T-cell (primary cell): ENCODE data around the gene HLX. TPM values are rescaled to one million over a fixed set of nuclear protein-coding genes. Genes with fewer than 3 reads are reported as not detected.

ENCODE experiments used
- ATAC-seq, 4 experiments: fragments of 200-7000 bp in 3 of 4; fragments of 150-1000 bp in 1 of 4; cut with Tn5 transposase; replicated peaks in 1 of 4; 1 replicate in 3 of 4; 2 replicates in 1 of 4; pipeline ENCODE4 v1.10.0; 2021; ENCODE audit warnings: moderate library complexity in 3 of 4, mild to moderate bottlenecking in 2 of 4, moderate number of reproducible peaks in 1 of 4
- CTCF ChIA-PET, 2 donors: fragments of 300-600 bp; sonication (Branson Sonifier 250); formaldehyde crosslinking; loops; one replicate each; lab custom pipeline; 2022; ENCODE audit warnings: antibody characterized with exemption in 2 of 2; lab: Charles Lee
- POLR2A ChIA-PET, 2 donors: fragments of 300-600 bp; sonication (Branson Sonifier 250); formaldehyde crosslinking; loops; one replicate each; lab custom pipeline; 2022; ENCODE audit warnings: antibody characterized with exemption in 2 of 2; lab: Charles Lee
- DNase-seq, 35 experiments: peaks; one replicate each; pipeline versions ENCODE4 v3.0.0 to v3.0.0-alpha.2; 2013 to 2023
- H3K27ac ChIP-seq: one replicate; pipeline ENCODE4 v1.5.1; 2013; ENCODE audit warnings: low read length
- H3K27me3 ChIP-seq, 2 experiments: replicated peaks in 1 of 2; 1 replicate in 1 of 2; 2 replicates in 1 of 2; pipeline versions ENCODE4 v1.6.1 to v1.7.0; 2013; ENCODE audit warnings: low read length in 1 of 2, mixed read lengths in 1 of 2; ENCODE audit not compliant: control insufficient read depth in 2 of 2, insufficient read depth in 2 of 2; ENCODE audit errors: extremely low read depth in 1 of 2
- H3K36me3 ChIP-seq, 2 donors: 1 replicate in 1 of 2; 2 replicates in 1 of 2; pipeline versions ENCODE4 v1.6.1 to v1.7.0; 2013; ENCODE audit warnings: low read length in 1 of 2; ENCODE audit not compliant: control insufficient read depth in 2 of 2, insufficient read depth in 1 of 2; ENCODE audit errors: extremely low read depth in 1 of 2
- H3K4me1 ChIP-seq, 2 experiments: 1 replicate in 1 of 2; 2 replicates in 1 of 2; pipeline versions ENCODE4 v1.6.1 to v1.7.0; 2013; ENCODE audit warnings: low read length in 2 of 2, mixed read lengths in 1 of 2; ENCODE audit not compliant: insufficient read depth in 2 of 2, control insufficient read depth in 1 of 2; ENCODE audit errors: extremely low read depth in 1 of 2
- H3K4me3 ChIP-seq, 2 donors: 1 replicate in 1 of 2; 2 replicates in 1 of 2; pipeline versions ENCODE4 v1.5.1 to v1.7.0; 2013; ENCODE audit warnings: mild to moderate bottlenecking in 2 of 2, low read length in 1 of 2, moderate library complexity in 1 of 2; ENCODE audit not compliant: control insufficient read depth in 1 of 2; ENCODE audit errors: extremely low read depth in 1 of 2
- H3K9me3 ChIP-seq: 2 replicates; pipeline ENCODE4 v1.7.0; 2013
- H3K27ac Mint-ChIP-seq, 2 donors: one replicate each; pipeline ENCODE4 v1.8.0; 2020 to 2021; ENCODE audit warnings: mild to moderate bottlenecking in 2 of 2, mixed read lengths in 2 of 2
- H3K27me3 Mint-ChIP-seq, 2 donors: one replicate each; pipeline ENCODE4 v1.8.0; 2021 to 2022; ENCODE audit warnings: mixed read lengths in 2 of 2
- H3K36me3 Mint-ChIP-seq: one replicate; pipeline ENCODE4 v1.8.0; 2021; ENCODE audit warnings: mixed read lengths
- H3K4me1 Mint-ChIP-seq, 3 donors: one replicate each; pipeline ENCODE4 v1.8.0; 2020 to 2022; ENCODE audit warnings: mixed read lengths in 3 of 3, mild to moderate bottlenecking in 1 of 3
- H3K4me3 Mint-ChIP-seq, 3 donors: one replicate each; pipeline ENCODE4 v1.8.0; 2020 to 2022; ENCODE audit warnings: mild to moderate bottlenecking in 3 of 3, mixed read lengths in 3 of 3, moderate library complexity in 3 of 3
- H3K9me3 Mint-ChIP-seq, 3 donors: one replicate each; pipeline ENCODE4 v1.8.0; 2020 to 2022; ENCODE audit warnings: mixed read lengths in 3 of 3
- WGBS: methylation state at CpG from one replicate; pipeline ENCODE4 v1.1.5; 2013; ENCODE audit warnings: missing lambda C conversion rate; ENCODE audit not compliant: insufficient coverage; 5-methylcytosine and 5-hydroxymethylcytosine counted together
- total RNA-seq, 35 experiments: library from RNA in 6 of 35; stranded (reverse) in 6 of 35; fragments of 120-200 nt in 1 of 35; gene quantifications; one replicate each; pipeline versions ENCODE4 v1.2.1 to v1.2.4 and lab custom pipeline; 2013 to 2026

HLX gene
- total RNA-seq, 5 donors from 2014 or later (not counting 1 experiment from before 2014, with no cell fraction given) = 0.18 to 0.46 (median 0.37) TPM; not detected in 1

DNA sequence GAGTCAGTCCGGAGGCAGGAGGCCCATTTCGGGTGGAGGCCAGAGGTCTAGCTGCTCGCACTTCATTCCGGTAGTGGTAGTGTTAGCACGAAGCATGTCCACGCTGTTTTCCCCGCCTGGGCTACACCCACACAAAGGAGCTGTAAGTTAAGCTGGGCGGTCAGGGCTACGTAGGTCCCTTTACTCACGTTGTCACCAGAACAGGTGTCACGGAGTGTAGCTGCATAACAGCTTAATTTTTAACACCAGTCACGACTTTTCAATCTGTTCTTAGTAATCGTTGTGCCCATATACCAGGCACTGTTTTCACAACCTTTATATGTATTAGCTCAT is 15.6 kb downstream of the HLX start:
- no peak overlapping the region for H3K4me3 ChIP-seq
- ATAC-seq (no peak), DNase-seq (no peak)
- H3K36me3 ChIP-seq = no peaks in the 10 kb centered on the region
- H3K27ac Mint-ChIP-seq = no peak overlapping the region
- ChIA-PET CTCF (no interaction called here), POLR2A (no interaction called here)
- no peaks in the 10 kb centered on the region for H3K36me3 Mint-ChIP-seq
- no peaks in the 10 kb centered on the region for H3K4me1 ChIP-seq
- H3K4me1 Mint-ChIP-seq = peaks cover 5 to 12% (median 8%) of the 10 kb centered on the region in 3 donors
- H3K27me3 ChIP-seq = peaks cover 25 to 48% of the 10 kb centered on the region in 2 experiments
- no peak overlapping the region for H3K27ac ChIP-seq
- 98% methylated on average over 9 of the region's 13 CpGs for WGBS
- H3K27me3 Mint-ChIP-seq = peaks cover 45 to 63% of the 10 kb centered on the region in 2 donors
- no peaks in the 10 kb centered on the region for H3K9me3 ChIP-seq
- H3K4me3 Mint-ChIP-seq = no peak overlapping the region
- H3K9me3 Mint-ChIP-seq = peaks cover 0 to 4% (median 0%) of the 10 kb centered on the region in 3 donors

DNA sequence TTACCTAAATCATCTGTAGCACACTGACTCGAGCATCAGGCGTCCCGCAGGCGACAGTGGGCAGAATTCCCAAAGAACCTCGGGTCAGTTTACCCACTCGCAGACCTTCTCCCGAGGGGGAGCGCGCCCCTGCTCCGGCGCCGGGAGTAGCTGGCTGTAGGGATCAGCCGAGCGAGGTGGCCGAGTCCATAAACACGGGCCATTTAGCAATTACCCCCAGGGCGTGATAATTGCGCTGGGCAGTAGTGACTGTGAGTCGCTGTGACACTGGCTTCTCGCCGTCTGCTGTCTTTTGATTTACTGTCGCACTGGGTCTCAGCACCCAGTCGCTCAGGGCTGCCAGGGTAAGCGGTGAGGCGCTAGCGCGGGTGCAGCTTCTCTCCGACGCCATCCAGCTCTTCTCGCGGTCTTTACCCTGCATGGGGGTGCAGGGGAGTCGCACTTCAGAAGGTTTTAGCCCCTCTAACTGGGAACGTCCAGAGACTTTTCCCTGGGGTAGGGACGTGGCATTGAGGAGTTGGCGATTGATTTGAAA is 16.2 kb downstream of the HLX start:
- Histone ChIP-seq H3K36me3 (no peaks in the 10 kb centered on the region), H3K9me3 (no peaks in the 10 kb centered on the region), H3K27ac (no peak overlapping the region), H3K4me1 (no peaks in the 10 kb centered on the region), H3K4me3 (no peak overlapping the region), H3K27me3 (peaks cover 21 to 45% of the 10 kb centered on the region in 2 experiments)
- ChIA-PET POLR2A (no interaction called here), CTCF (no interaction called here)
- Mint-ChIP-seq H3K4me3 (no peak overlapping the region), H3K9me3 (peaks cover 0 to 4% (median 0%) of the 10 kb centered on the region in 3 donors), H3K27ac (no peak overlapping the region), H3K36me3 (no peaks in the 10 kb centered on the region), H3K27me3 (peaks cover 44 to 62% of the 10 kb centered on the region in 2 donors), H3K4me1 (peaks cover 5 to 12% (median 8%) of the 10 kb centered on the region in 3 donors)
- DNase-seq (no peak), ATAC-seq (no peak)
- WGBS = 88% methylated on average over 32 of the region's 35 CpGs

- Mint-ChIP-seq H3K4me1 (peaks cover 5 to 8% (median 8%) of the 10 kb centered on the region in 3 donors), H3K27me3 (peaks cover 40 to 58% of the 10 kb centered on the region in 2 donors), H3K9me3 (peaks cover 0 to 4% (median 0%) of the 10 kb centered on the region in 3 donors), H3K27ac (no peak overlapping the region), H3K4me3 (no peak overlapping the region), H3K36me3 (no peaks in the 10 kb centered on the region)
- DNase-seq (no peak), ATAC-seq (no peak)
- no peaks in the 10 kb centered on the region for H3K36me3 ChIP-seq
- H3K4me1 ChIP-seq = no peaks in the 10 kb centered on the region
- H3K9me3 ChIP-seq = no peaks in the 10 kb centered on the region
- H3K27me3 ChIP-seq = peaks cover 16 to 40% of the 10 kb centered on the region in 2 experiments
- 96% methylated on average over 5 of the region's 12 CpGs for WGBS
- no peak overlapping the region for H3K27ac ChIP-seq
- H3K4me3 ChIP-seq = no peak overlapping the region
- CTCF ChIA-PET = no interaction called here
- POLR2A ChIA-PET = no interaction called here
These were observed 16.8 kb downstream of the HLX start for GRCh38 chr1:220896092-220896491.

GRCh38 chr1:220900842-220901241 is 21.6 kb downstream of the HLX start:
- ATAC-seq = no peak
- Mint-ChIP-seq H3K4me1 (no peaks in the 10 kb centered on the region), H3K36me3 (no peaks in the 10 kb centered on the region), H3K27ac (no peak overlapping the region), H3K9me3 (peaks cover 0 to 4% (median 0%) of the 10 kb centered on the region in 3 donors), H3K27me3 (peaks cover 12 to 18% of the 10 kb centered on the region in 2 donors), H3K4me3 (no peak overlapping the region)
- no CpG with 5 or more reads among the region's 3 CpGs for WGBS
- Histone ChIP-seq H3K27me3 (peaks cover 0 to 12% of the 10 kb centered on the region in 2 experiments), H3K27ac (no peak overlapping the region), H3K4me3 (no peak overlapping the region), H3K36me3 (no peaks in the 10 kb centered on the region), H3K4me1 (no peaks in the 10 kb centered on the region), H3K9me3 (no peaks in the 10 kb centered on the region)
- no peak for DNase-seq
- ChIA-PET CTCF (no interaction called here), POLR2A (no interaction called here)

GRCh38 chr1:220901881-220902280 is 22.6 kb downstream of the HLX start:
- DNase-seq = no peak
- no peaks in the 10 kb centered on the region for H3K4me1 ChIP-seq
- Mint-ChIP-seq H3K27me3 (peaks cover 12 to 15% of the 10 kb centered on the region in 2 donors), H3K4me1 (no peaks in the 10 kb centered on the region), H3K36me3 (no peaks in the 10 kb centered on the region), H3K4me3 (no peak overlapping the region), H3K27ac (no peak overlapping the region), H3K9me3 (peaks cover 0 to 4% (median 0%) of the 10 kb centered on the region in 3 donors)
- no peaks in the 10 kb centered on the region for H3K36me3 ChIP-seq
- no peak for ATAC-seq
- H3K4me3 ChIP-seq = no peak overlapping the region
- no peaks in the 10 kb centered on the region for H3K9me3 ChIP-seq
- CTCF ChIA-PET = no interaction called here
- H3K27ac ChIP-seq = no peak overlapping the region
- POLR2A ChIA-PET = no interaction called here
- WGBS = no CpG with 5 or more reads among the region's 2 CpGs
- peaks cover 0 to 8% of the 10 kb centered on the region in 2 experiments for H3K27me3 ChIP-seq

DNA sequence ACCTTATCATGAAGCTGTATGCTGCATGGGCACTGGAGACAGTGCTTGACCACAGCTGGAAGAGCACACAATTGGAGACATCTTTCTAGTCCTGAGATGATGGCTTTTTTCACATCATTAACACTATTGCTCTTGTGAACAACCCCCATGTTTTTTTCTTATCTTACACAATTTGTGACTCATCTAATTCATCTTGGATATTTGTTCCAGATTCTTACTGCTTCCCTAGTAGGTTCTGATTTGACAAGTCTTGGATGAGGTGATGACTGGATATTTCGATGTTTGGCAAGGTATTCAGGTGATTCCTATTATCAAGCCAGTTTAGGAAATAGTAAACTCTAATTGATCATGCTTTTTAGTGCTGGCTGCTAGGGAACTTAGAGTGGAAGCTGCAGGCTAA is 23.7 kb downstream of the HLX start:
- POLR2A ChIA-PET = no interaction called here
- CTCF ChIA-PET = interaction anchor here in 1 of 2 donors (0.6 kb wide), 1 partner anchor 542 kb away, joined by 3 read pairs; no protein-coding TSS in a partner anchor
- H3K27ac Mint-ChIP-seq = no peak overlapping the region

More for the DNA sequence above, 23.7 kb downstream of the HLX start:
- DNase-seq = no peak
- Mint-ChIP-seq H3K27me3 (peaks cover 12 to 15% of the 10 kb centered on the region in 2 donors), H3K9me3 (no peaks in the 10 kb centered on the region), H3K36me3 (no peaks in the 10 kb centered on the region), H3K4me3 (no peak overlapping the region), H3K4me1 (no peaks in the 10 kb centered on the region)
- 50% methylated on average over 1 of the region's 1 CpG for WGBS
- ATAC-seq = no peak
- Histone ChIP-seq H3K9me3 (no peaks in the 10 kb centered on the region), H3K27ac (no peak overlapping the region), H3K4me3 (no peak overlapping the region), H3K4me1 (no peaks in the 10 kb centered on the region), H3K27me3 (peaks cover 0 to 8% of the 10 kb centered on the region in 2 experiments), H3K36me3 (no peaks in the 10 kb centered on the region)
